ENCODE results near the gene ALOX15.

DNA sequence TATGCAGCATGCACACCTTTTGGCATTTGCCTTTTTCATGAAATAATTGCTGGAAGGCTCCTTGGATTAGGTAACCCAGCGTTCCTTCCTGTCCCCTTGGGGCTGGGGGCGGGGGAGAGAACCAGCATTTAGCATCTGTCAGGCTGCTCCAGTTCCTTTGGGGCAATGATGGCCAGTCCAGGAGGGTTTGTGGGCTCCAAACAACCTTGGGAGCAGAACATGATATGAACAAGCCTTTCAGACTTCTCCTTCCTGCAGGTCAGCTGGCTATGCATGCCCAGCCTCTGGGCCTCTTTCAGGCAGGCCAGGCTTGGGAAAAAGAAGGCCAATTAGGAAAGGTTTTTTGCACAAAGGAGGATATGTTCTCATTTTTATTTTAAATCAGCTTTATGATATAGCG is 58.3 kb downstream of the ALOX15 start:
- no peak for TF ChIP-seq EZH2 (IDR thresholded peaks at IDR 0.05; ENCODE audit: low read length, missing control alignments)
- TF ChIP-seq, protein P1, sequence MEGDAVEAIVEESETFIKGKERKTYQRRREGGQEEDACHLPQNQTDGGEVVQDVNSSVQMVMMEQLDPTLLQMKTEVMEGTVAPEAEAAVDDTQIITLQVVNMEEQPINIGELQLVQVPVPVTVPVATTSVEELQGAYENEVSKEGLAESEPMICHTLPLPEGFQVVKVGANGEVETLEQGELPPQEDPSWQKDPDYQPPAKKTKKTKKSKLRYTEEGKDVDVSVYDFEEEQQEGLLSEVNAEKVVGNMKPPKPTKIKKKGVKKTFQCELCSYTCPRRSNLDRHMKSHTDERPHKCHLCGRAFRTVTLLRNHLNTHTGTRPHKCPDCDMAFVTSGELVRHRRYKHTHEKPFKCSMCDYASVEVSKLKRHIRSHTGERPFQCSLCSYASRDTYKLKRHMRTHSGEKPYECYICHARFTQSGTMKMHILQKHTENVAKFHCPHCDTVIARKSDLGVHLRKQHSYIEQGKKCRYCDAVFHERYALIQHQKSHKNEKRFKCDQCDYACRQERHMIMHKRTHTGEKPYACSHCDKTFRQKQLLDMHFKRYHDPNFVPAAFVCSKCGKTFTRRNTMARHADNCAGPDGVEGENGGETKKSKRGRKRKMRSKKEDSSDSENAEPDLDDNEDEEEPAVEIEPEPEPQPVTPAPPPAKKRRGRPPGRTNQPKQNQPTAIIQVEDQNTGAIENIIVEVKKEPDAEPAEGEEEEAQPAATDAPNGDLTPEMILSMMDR (conservative IDR thresholded peaks at IDR 0.05 in 1 of 2, IDR thresholded peaks at IDR 0.05 in 1 of 2; ENCODE audit: low read depth in 1 of 2, low read length in 2 of 2): no peak
